ENCODE data around the gene DCX.

DNA sequence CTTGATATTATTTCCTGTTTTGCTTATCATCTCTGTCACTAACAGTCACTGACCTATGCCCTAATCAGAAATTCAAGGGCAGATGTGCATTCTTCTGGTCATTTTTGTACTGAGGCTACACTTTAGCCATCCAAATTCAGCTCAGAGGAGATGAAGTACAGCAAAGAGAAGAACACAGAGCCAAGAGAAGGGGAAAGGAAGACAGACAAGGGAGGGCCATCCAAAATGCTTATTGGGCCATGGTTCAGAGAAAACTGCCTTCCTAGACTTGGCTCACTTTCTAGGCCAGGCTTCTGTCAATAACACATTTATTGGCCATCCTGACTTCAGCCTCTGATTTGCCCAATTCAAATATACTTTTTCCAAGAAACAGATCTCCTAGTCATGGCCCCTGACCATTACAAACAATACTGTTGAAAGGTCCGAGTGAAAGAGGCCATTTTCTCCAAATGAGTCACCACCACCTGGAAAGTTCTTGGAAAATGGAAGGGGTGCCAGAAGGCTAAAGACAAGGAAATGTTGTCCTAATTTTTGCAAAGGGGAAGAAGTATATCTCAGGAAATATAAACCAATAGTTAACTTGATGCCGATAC lies 56.4 kb downstream of the DCX start:
- TF ChIP-seq CTCF (conservative IDR thresholded peaks at IDR 0.05) (no peak), ZFX (IDR thresholded peaks at IDR 0.05) (no peak)

Measured in C4-2B (cell line).